Lower leg skin (tissue), 4 donors: ENCODE results near the gene ARAP1. TPM values are rescaled to one million over a fixed set of nuclear protein-coding genes. Genes with fewer than 3 reads are reported as not detected.

Experiments
- DNase-seq, 2 donors: peaks; one replicate each; pipeline ENCODE4 v3.0.0-alpha.2; 2019; ENCODE audit warnings: low spot score in 2 of 2
- H3K4me3 ChIP-seq: fragments of 200-600 bp; sonication (generic); 2 replicates; pipeline ENCODE4 v1.5.1; 2017; ENCODE audit warnings: mild to moderate bottlenecking, low read depth; ENCODE audit not compliant: poor library complexity, severe bottlenecking
- CTCF ChIP-seq, 3 donors: fragments of 450-650 bp; IDR thresholded peaks; one replicate each; pipeline ENCODE4 v1.5.1; 2016; ENCODE audit warnings: antibody characterized with exemption in 3 of 3, mild to moderate bottlenecking in 3 of 3, moderate library complexity in 2 of 3
- POLR2A ChIP-seq, 2 donors: fragments of 450-650 bp; IDR thresholded peaks; one replicate each; pipeline ENCODE4 v1.6.1; 2016 to 2017; ENCODE audit warnings: antibody characterized with exemption in 2 of 2, mild to moderate bottlenecking in 1 of 2, moderate library complexity in 1 of 2
- WGBS, 2 donors: methylation state at CpG; one replicate each; pipeline ENCODE4 v1.1.5; 2018; 5-methylcytosine and 5-hydroxymethylcytosine counted together
- intact Hi-C: fragments of 100-400 bp; cut with DNase I; formaldehyde crosslinking; loops from one replicate; pipeline ENCODE4 v1.15.0; 2023; ENCODE audit warnings: low total_unique reads
- total RNA-seq, 4 donors: library from RNA; depleted of rRNA; stranded (reverse); fragments of >200 nt; gene quantifications; one replicate each; pipeline ENCODE4 v1.1.0, GENCODE V29; 2016

The ARAP1 gene
- total RNA-seq, 4 donors from 2014 or later: 60.6 to 89.6 (median 80.6) TPM

GRCh38 chr11:72719144-72719543 lies 33.1 kb downstream of the ARAP1 start:
- intact Hi-C loops: no loop called here
- H3K4me3 ChIP-seq: no peak overlapping the region
- WGBS, 2 donors: 14 to 28% methylated on average over 2 of the region's 2 CpGs
- TF ChIP-seq POLR2A (IDR thresholded peaks at IDR 0.05) (no peak), CTCF (IDR thresholded peaks at IDR 0.05) (no peak)
- DNase-seq: no peak

GRCh38 chr11:72718101-72718501 lies 34.1 kb downstream of the ARAP1 start:
- intact Hi-C loops: no loop called here
- DNase-seq: no peak
- TF ChIP-seq POLR2A (IDR thresholded peaks at IDR 0.05): no peak
- no peak for TF ChIP-seq CTCF (IDR thresholded peaks at IDR 0.05)
- WGBS, 2 donors: 80 to 81% methylated on average over 9 of the region's 9 CpGs
- H3K4me3 ChIP-seq: no peak overlapping the region

- intact Hi-C loops: no loop called here
- no peak overlapping the region for H3K4me3 ChIP-seq
- WGBS, 2 donors: 82 to 89% methylated on average over 11 to 13 of the region's 14 CpGs
- TF ChIP-seq POLR2A (IDR thresholded peaks at IDR 0.05): no peak
- TF ChIP-seq CTCF (IDR thresholded peaks at IDR 0.05): no peak
- DNase-seq: no peak
Measured at GRCh38 chr11:72716788-72717435, 35.3 kb downstream of the ARAP1 start.

GRCh38 chr11:72716290-72716689 lies 35.9 kb downstream of the ARAP1 start:
- no peak overlapping the region for H3K4me3 ChIP-seq
- no peak for DNase-seq
- 43 to 56% methylated on average over 7 of the region's 7 CpGs for WGBS, 2 donors
- intact Hi-C loops: no loop called here
- no peak for TF ChIP-seq POLR2A (IDR thresholded peaks at IDR 0.05)
- no peak for TF ChIP-seq CTCF (IDR thresholded peaks at IDR 0.05)

- WGBS, 2 donors: 68 to 70% methylated on average over 8 of the region's 10 CpGs
- no peak for DNase-seq
- H3K4me3 ChIP-seq: no peak overlapping the region
- TF ChIP-seq POLR2A (IDR thresholded peaks at IDR 0.05) (no peak), CTCF (IDR thresholded peaks at IDR 0.05) (no peak)
- intact Hi-C loops: no loop called here
Measured at GRCh38 chr11:72712841-72713240, 39.4 kb downstream of the ARAP1 start.
